AG04450 (cell line): ENCODE data around the gene CLCA4. TPM values are rescaled to one million over a fixed set of nuclear protein-coding genes. Genes with fewer than 3 reads are reported as not detected.
"Not testable (repeated sequence)": the region's sequence is repeated elsewhere in the genome, so short reads cannot be mapped to it uniquely, and the experiment has no call there.

Experiments used
- CTCF ChIA-PET: fragments of 300-600, 350-600 bp; formaldehyde crosslinking; extraction: SDS; loops from one replicate; lab custom pipeline; 2022; ENCODE audit warnings: antibody characterized with exemption, inconsistent platforms; lab: Charles Lee
- POLR2A ChIA-PET: fragments of 350-600 bp; formaldehyde crosslinking; extraction: SDS; loops from one replicate; lab custom pipeline; 2021; ENCODE audit warnings: antibody characterized with exemption, inconsistent platforms; lab: Yijun Ruan, JAX
- DNase-seq: peaks from one replicate; pipeline ENCODE4 v3.0.0-alpha.2; 2011; ENCODE audit warnings: low read depth, low spot score
- H3K27ac ChIP-seq: one replicate; pipeline ENCODE4 v1.5.1; 2012; ENCODE audit warnings: low read depth, low read length, control low read depth
- H3K27me3 ChIP-seq: one replicate; pipeline ENCODE4 v1.6.0; 2012; ENCODE audit warnings: low read length; ENCODE audit not compliant: control insufficient read depth, insufficient read depth
- H3K4me3 ChIP-seq: 2 replicates; pipeline ENCODE4 v1.5.1; 2011; ENCODE audit warnings: mild to moderate bottlenecking, low read depth, low read length, control low read depth
- H3K9me3 ChIP-seq: 2 replicates; pipeline ENCODE4 v1.5.1; 2012; ENCODE audit warnings: low read length; ENCODE audit not compliant: control insufficient read depth, insufficient read depth
- CTCF ChIP-seq: IDR thresholded peaks from 2 replicates; pipeline ENCODE4 v1.5.1; 2011; ENCODE audit warnings: low read depth, low read length, control low read depth, inconsistent platforms
- polyA plus RNA-seq: library from polyadenylated mRNA; depleted of rRNA; stranded (reverse); fragments of >200 nt; gene quantifications from 2 replicates; pipeline ENCODE4 v1.2.3, GENCODE V29; 2011

CLCA4 gene
- polyA plus RNA-seq, 1 experiment, result not detected

DNA sequence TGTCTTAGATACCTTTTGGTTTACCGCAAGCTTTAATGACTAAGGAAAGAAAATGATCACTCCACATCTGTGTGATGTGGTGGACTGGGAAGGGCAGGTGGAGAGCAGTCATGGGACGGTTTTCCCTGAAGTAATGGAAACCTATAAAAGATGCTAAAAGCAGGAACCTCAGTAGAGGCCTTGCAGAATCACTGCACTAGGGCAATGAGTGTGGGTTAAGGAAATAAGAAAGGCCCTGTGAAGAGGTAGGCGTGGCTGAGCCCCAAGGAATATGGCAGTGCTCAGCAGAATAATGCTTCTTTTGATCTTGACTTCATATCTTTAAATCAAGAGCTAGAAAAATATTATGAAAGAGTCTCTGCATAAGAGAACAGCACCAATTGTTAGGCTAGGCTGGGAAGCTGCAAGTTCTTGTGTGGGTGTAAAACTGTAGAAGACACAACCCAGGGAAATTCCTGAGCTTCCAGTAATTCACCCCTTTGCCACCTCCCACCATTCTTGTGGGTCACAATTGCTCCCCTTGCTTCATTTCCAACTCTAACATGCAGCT is 49.9 kb downstream of the CLCA4 start:
- Histone ChIP-seq H3K27ac (no peak overlapping the region), H3K27me3 (no peaks in the 10 kb centered on the region), H3K9me3 (no peaks in the 10 kb centered on the region), H3K4me3 (no peak overlapping the region)
- no peak for TF ChIP-seq CTCF
- ChIA-PET POLR2A (no interaction called here), CTCF (no interaction called here)
- DNase-seq, result no peak

DNA sequence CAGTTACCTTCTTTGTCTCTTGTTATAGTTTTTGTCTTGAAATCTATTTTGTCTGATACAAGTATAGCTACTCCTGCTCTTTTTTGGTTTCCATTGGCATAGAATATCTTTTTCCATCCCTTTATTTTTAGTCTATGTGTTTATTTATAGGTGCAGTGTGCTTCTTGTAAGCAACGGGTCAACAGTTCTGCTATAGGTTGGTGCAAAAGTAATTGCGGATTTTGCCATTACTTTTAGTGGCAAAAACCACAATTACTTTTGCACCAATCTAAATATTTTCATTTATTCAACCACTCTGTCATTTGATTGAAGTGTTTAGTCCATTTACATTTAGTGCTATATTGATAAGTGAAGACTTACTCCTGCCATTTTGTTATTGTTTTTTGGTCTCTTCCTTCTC is 59.2 kb downstream of the CLCA4 start:
- H3K27ac ChIP-seq, H3K4me3 ChIP-seq, CTCF ChIA-PET, POLR2A ChIA-PET, DNase-seq, H3K27me3 ChIP-seq, H3K9me3 ChIP-seq: not testable (repeated sequence)

- H3K27me3 ChIP-seq, result no peaks in the 10 kb centered on the region
- CTCF ChIA-PET, result no interaction called here
- no peak overlapping the region for H3K27ac ChIP-seq
- no peak for TF ChIP-seq CTCF
- no peak overlapping the region for H3K4me3 ChIP-seq
- H3K9me3 ChIP-seq, result no peaks in the 10 kb centered on the region; the same call in 1 of the 2 replicates
- POLR2A ChIA-PET, result no interaction called here
- DNase-seq, result no peak
These were observed 69.6 kb downstream of the CLCA4 start for GRCh38 chr1:86616433-86616832.

GRCh38 chr1:86616871-86617270 is 70.0 kb downstream of the CLCA4 start:
- no peak overlapping the region for H3K4me3 ChIP-seq
- no peaks in the 10 kb centered on the region for H3K27me3 ChIP-seq
- DNase-seq, result no peak
- H3K9me3 ChIP-seq, result no peaks in the 10 kb centered on the region; the same call in 1 of the 2 replicates
- ChIA-PET POLR2A (no interaction called here), CTCF (no interaction called here)
- TF ChIP-seq CTCF, result no peak
- no peak overlapping the region for H3K27ac ChIP-seq

DNA sequence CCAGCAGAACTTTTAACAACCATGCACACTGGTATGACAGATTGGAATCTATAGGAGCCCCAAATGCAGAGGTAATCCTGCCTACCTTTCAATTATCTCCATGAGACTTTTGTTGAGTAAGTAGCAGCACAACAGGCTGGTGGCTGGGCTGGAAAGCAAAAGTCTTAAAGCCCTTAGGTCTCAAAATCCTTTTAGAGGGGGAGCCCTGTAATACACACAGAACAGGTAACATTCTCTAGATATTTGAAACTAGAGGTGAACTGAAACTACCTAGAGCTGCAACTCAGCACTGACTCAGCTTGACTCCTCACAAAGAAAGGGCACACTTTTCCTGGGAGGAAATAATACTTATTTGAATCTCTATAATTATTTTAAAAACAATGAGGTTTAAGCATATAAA is 71.5 kb downstream of the CLCA4 start:
- POLR2A ChIA-PET, result no interaction called here
- TF ChIP-seq CTCF, result no peak

More for the DNA sequence above, 71.5 kb downstream of the CLCA4 start:
- Histone ChIP-seq H3K27me3 (peaks cover under 1% of the 10 kb centered on the region), H3K4me3 (no peak overlapping the region), H3K9me3 (no peaks in the 10 kb centered on the region; the same call in 1 of the 2 replicates), H3K27ac (no peak overlapping the region)
- CTCF ChIA-PET, result no interaction called here
- DNase-seq, result no peak
